ENCODE data around the gene CEBPA.

CEBPA gene

GRCh38 chr19:33275933-33276619 is 26.3 kb downstream of the CEBPA start:
- Histone ChIP-seq H3K27me3 (ENCODE audit: low read length) (no peaks in the 10 kb centered on the region), H3K4me3 (ENCODE audit: insufficient read depth, low read length, poor library complexity, severe bottlenecking) (no peak overlapping the region), H3K4me2 (ENCODE audit: low read depth, low read length, poor library complexity, severe bottlenecking) (no peak overlapping the region), H3K9me2 (replicated peaks; ENCODE audit: insufficient read depth, low read length) (no peaks in the 10 kb centered on the region), H3K27ac (ENCODE audit: low read depth, low read length) (no peak overlapping the region), H4K20me1 (ENCODE audit: low read depth, low read length) (no peaks in the 10 kb centered on the region), H3K36me3 (ENCODE audit: low read length) (no peaks in the 10 kb centered on the region), H3K9ac (ENCODE audit: low read length) (no peak overlapping the region), H3F3A (ENCODE audit: insufficient read depth) (no peaks in the 10 kb centered on the region), H3K9me3 (ENCODE audit: insufficient read depth, low read length) (no peaks in the 10 kb centered on the region), H3K79me2 (ENCODE audit: insufficient read depth, low read length) (no peaks in the 10 kb centered on the region), H2AFZ (ENCODE audit: low read depth, low read length, severe bottlenecking) (no peak overlapping the region)
- TF ChIP-seq, protein P1, sequence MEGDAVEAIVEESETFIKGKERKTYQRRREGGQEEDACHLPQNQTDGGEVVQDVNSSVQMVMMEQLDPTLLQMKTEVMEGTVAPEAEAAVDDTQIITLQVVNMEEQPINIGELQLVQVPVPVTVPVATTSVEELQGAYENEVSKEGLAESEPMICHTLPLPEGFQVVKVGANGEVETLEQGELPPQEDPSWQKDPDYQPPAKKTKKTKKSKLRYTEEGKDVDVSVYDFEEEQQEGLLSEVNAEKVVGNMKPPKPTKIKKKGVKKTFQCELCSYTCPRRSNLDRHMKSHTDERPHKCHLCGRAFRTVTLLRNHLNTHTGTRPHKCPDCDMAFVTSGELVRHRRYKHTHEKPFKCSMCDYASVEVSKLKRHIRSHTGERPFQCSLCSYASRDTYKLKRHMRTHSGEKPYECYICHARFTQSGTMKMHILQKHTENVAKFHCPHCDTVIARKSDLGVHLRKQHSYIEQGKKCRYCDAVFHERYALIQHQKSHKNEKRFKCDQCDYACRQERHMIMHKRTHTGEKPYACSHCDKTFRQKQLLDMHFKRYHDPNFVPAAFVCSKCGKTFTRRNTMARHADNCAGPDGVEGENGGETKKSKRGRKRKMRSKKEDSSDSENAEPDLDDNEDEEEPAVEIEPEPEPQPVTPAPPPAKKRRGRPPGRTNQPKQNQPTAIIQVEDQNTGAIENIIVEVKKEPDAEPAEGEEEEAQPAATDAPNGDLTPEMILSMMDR (IDR thresholded peaks at IDR 0.05; ENCODE audit: insufficient read depth, low read length, poor library complexity, severe bottlenecking) = no peak
- TF ChIP-seq EZH2phosphoT487 (conservative IDR thresholded peaks at IDR 0.05; ENCODE audit: low read length) = no peak

GRCh38 chr19:33275559-33275932 is 26.8 kb downstream of the CEBPA start:
- H2AFZ ChIP-seq (ENCODE audit: low read depth, low read length, severe bottlenecking) = no peak overlapping the region
- TF ChIP-seq EZH2phosphoT487 (conservative IDR thresholded peaks at IDR 0.05; ENCODE audit: low read length) = no peak
- TF ChIP-seq, protein P1 (IDR thresholded peaks at IDR 0.05; ENCODE audit: insufficient read depth, low read length, poor library complexity, severe bottlenecking) = no peak
- H3K9me3 ChIP-seq (ENCODE audit: insufficient read depth, low read length) = no peaks in the 10 kb centered on the region
- no peaks in the 10 kb centered on the region for H3K79me2 ChIP-seq (ENCODE audit: insufficient read depth, low read length)
- H3K27ac ChIP-seq (ENCODE audit: low read depth, low read length) = no peak overlapping the region
- H3K4me3 ChIP-seq (ENCODE audit: insufficient read depth, low read length, poor library complexity, severe bottlenecking) = no peak overlapping the region
- H3K9ac ChIP-seq (ENCODE audit: low read length) = no peak overlapping the region
- no peak overlapping the region for H3K4me2 ChIP-seq (ENCODE audit: low read depth, low read length, poor library complexity, severe bottlenecking)
- no peaks in the 10 kb centered on the region for H4K20me1 ChIP-seq (ENCODE audit: low read depth, low read length)
- H3K36me3 ChIP-seq (ENCODE audit: low read length) = no peaks in the 10 kb centered on the region
- H3K9me2 ChIP-seq (replicated peaks; ENCODE audit: insufficient read depth, low read length) = no peaks in the 10 kb centered on the region
- no peaks in the 10 kb centered on the region for H3K27me3 ChIP-seq (ENCODE audit: low read length)
- H3F3A ChIP-seq (ENCODE audit: insufficient read depth) = no peaks in the 10 kb centered on the region

DNA sequence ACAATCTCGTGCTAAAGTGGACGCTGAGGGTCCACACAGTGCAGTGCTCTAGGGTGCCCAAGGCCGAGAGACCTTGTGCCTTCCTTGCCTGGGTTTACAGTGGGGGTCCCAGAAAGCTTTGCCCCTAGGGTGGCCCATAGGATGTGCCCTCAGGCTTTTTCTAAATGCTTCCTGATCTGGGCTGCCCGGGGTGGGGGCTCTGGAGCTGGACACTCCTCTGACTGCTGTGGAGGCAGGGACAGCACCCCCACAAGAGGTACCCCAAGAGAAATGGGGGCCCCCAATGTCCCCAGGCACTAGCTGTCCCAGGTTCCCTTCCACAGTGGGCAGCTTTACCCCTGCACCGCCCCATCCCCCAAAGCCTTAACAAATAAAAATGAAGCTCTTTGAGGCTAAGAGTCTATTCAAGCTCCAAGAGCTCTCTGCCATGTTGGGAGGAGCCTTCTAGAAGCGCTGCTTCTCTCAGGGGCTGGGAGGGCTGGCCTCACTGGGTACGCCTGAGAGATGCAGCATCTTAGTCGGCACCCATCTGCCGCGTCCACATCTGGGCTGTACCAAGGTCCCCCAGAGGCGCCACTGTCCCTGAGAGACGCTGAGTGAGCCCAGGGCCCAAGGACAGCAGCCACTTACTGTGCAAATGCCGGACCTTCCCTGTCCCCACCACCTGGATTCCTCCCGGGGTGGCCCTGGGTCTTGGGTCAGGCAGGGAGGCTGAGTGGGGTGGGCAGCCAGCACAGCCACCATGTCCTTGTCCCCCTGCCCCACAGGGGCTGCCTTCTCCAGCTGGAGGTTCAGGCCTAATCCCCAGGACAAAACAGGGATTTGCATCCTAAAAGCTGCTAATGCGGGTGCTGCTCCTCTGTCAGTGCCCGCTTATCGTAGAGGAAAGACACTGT is 27.4 kb downstream of the CEBPA start:
- Histone ChIP-seq H3K9me2 (replicated peaks; ENCODE audit: insufficient read depth, low read length) (no peaks in the 10 kb centered on the region), H2AFZ (ENCODE audit: low read depth, low read length, severe bottlenecking) (no peak overlapping the region), H3K4me3 (ENCODE audit: insufficient read depth, low read length, poor library complexity, severe bottlenecking) (no peak overlapping the region), H4K20me1 (ENCODE audit: low read depth, low read length) (no peaks in the 10 kb centered on the region), H3K27me3 (ENCODE audit: low read length) (no peaks in the 10 kb centered on the region), H3K9me3 (ENCODE audit: insufficient read depth, low read length) (no peaks in the 10 kb centered on the region), H3K9ac (ENCODE audit: low read length) (no peak overlapping the region), H3K36me3 (ENCODE audit: low read length) (no peaks in the 10 kb centered on the region), H3K27ac (ENCODE audit: low read depth, low read length) (no peak overlapping the region), H3K4me2 (ENCODE audit: low read depth, low read length, poor library complexity, severe bottlenecking) (no peak overlapping the region), H3K79me2 (ENCODE audit: insufficient read depth, low read length) (no peaks in the 10 kb centered on the region), H3F3A (ENCODE audit: insufficient read depth) (no peaks in the 10 kb centered on the region)
- TF ChIP-seq EZH2phosphoT487 (conservative IDR thresholded peaks at IDR 0.05; ENCODE audit: low read length) = no peak
- TF ChIP-seq, protein P1 (IDR thresholded peaks at IDR 0.05; ENCODE audit: insufficient read depth, low read length, poor library complexity, severe bottlenecking) = no peak

Measured in SU-DHL-6 (cell line).